HUES6 (cell line): ENCODE measurements around the gene ADARB1.
"Not testable (repeated sequence)": the region's sequence is repeated elsewhere in the genome, so short reads cannot be mapped to it uniquely, and the experiment has no call there.

Source experiments
- H3K27ac ChIP-seq: 2 replicates; pipeline ENCODE4 v1.7.0; 2013; ENCODE audit warnings: low read depth, mild to moderate bottlenecking, low read length, inconsistent platforms
- H3K27me3 ChIP-seq: 2 replicates; pipeline ENCODE4 v1.6.1; 2013; ENCODE audit warnings: low read length; ENCODE audit not compliant: control insufficient read depth, insufficient read depth
- H3K36me3 ChIP-seq: 2 replicates; pipeline ENCODE4 v1.6.1; 2013; ENCODE audit warnings: low read length; ENCODE audit not compliant: control insufficient read depth, insufficient read depth
- H3K4me1 ChIP-seq: 2 replicates; pipeline ENCODE4 v1.6.1; 2013; ENCODE audit warnings: low read length; ENCODE audit not compliant: control insufficient read depth, insufficient read depth
- H3K4me3 ChIP-seq: 2 replicates; pipeline ENCODE4 v1.5.1; 2013; ENCODE audit warnings: low read depth, low read length
- H3K9ac ChIP-seq: one replicate; pipeline ENCODE4 v1.6.1; 2013; ENCODE audit warnings: mild to moderate bottlenecking, low read length
- H3K9me3 ChIP-seq: 2 replicates; pipeline ENCODE4 v1.6.1; 2013; ENCODE audit warnings: low read depth, low read length; ENCODE audit not compliant: control insufficient read depth, insufficient read depth

Gene ADARB1

GRCh38 chr21:45074048-45074817, at the start of gene ADARB1:
Gene ADARB1 (plus strand): TSS chr21:45074580. CDS start chr21:45171657, 97,077 bp downstream.
- H3K9ac ChIP-seq: peak within 1 kb of the TSS; percentile 82
- H3K27ac ChIP-seq: no peak within 1 kb of the TSS
- no peaks in the 10 kb centered on the region for H3K9me3 ChIP-seq
- peaks cover 17% of the 10 kb centered on the region for H3K27me3 ChIP-seq
- H3K4me3 ChIP-seq: peak within 1 kb of the TSS; percentile 90
- H3K36me3 ChIP-seq: no peaks in the 10 kb centered on the region
- peaks cover 14% of the 10 kb centered on the region for H3K4me1 ChIP-seq

GRCh38 chr21:45026066-45026745, 48.2 kb upstream of the ADARB1 start:
- no peak overlapping the region for H3K4me3 ChIP-seq
- H3K4me1 ChIP-seq: peaks cover 23% of the 10 kb centered on the region
- H3K36me3 ChIP-seq: no peaks in the 10 kb centered on the region
- H3K27me3 ChIP-seq: no peaks in the 10 kb centered on the region
- H3K27ac ChIP-seq: no peak overlapping the region
- no peaks in the 10 kb centered on the region for H3K9me3 ChIP-seq
- H3K9ac ChIP-seq: no peak overlapping the region

- no peaks in the 10 kb centered on the region for H3K9me3 ChIP-seq
- H3K27me3 ChIP-seq: no peaks in the 10 kb centered on the region
- no peak overlapping the region for H3K27ac ChIP-seq
- peaks cover 29% of the 10 kb centered on the region for H3K4me1 ChIP-seq
- no peaks in the 10 kb centered on the region for H3K36me3 ChIP-seq
- H3K9ac ChIP-seq: no peak overlapping the region
- H3K4me3 ChIP-seq: no peak overlapping the region
These were observed 47.6 kb upstream of the ADARB1 start for GRCh38 chr21:45026826-45027225.

- Histone ChIP-seq H3K27me3 (no peaks in the 10 kb centered on the region), H3K4me1 (peaks cover 33% of the 10 kb centered on the region), H3K9ac (no peak overlapping the region)
These were observed 46.9 kb upstream of the ADARB1 start for GRCh38 chr21:45027241-45028196.

GRCh38 chr21:45028645-45029044, 45.7 kb upstream of the ADARB1 start:
- not testable (repeated sequence) for H3K9me3 ChIP-seq, H3K36me3 ChIP-seq, H3K4me3 ChIP-seq, H3K27ac ChIP-seq, H3K27me3 ChIP-seq, H3K9ac ChIP-seq
- H3K4me1 ChIP-seq: peaks cover 33% of the 10 kb centered on the region

More at GRCh38 chr21:45027241-45028196, 46.9 kb upstream of the ADARB1 start:
- H3K27ac ChIP-seq: no peak overlapping the region
- no peaks in the 10 kb centered on the region for H3K9me3 ChIP-seq
- H3K4me3 ChIP-seq: no peak overlapping the region
- H3K36me3 ChIP-seq: no peaks in the 10 kb centered on the region

- Histone ChIP-seq H3K4me1 (peaks cover 33% of the 10 kb centered on the region), H3K9ac (no peak overlapping the region), H3K9me3 (no peaks in the 10 kb centered on the region), H3K36me3 (no peaks in the 10 kb centered on the region), H3K27ac (no peak overlapping the region), H3K4me3 (peak overlapping the region; percentile 28; the same call in 1 of the 2 replicates), H3K27me3 (no peaks in the 10 kb centered on the region)
These were observed 45.0 kb upstream of the ADARB1 start for GRCh38 chr21:45029298-45029947.

- peaks cover 33% of the 10 kb centered on the region for H3K4me1 ChIP-seq
- peak overlapping the region; percentile 28; the same call in 1 of the 2 replicates for H3K4me3 ChIP-seq
- no peaks in the 10 kb centered on the region for H3K27me3 ChIP-seq
- H3K36me3 ChIP-seq: no peaks in the 10 kb centered on the region
- H3K9me3 ChIP-seq: no peaks in the 10 kb centered on the region
- H3K9ac ChIP-seq: no peak overlapping the region
- no peak overlapping the region for H3K27ac ChIP-seq
These were observed 44.3 kb upstream of the ADARB1 start for GRCh38 chr21:45029948-45030681.

- H3K27ac ChIP-seq: no peak overlapping the region
- H3K9ac ChIP-seq: no peak overlapping the region
- H3K27me3 ChIP-seq: no peaks in the 10 kb centered on the region
These were observed 43.5 kb upstream of the ADARB1 start for GRCh38 chr21:45030682-45031570.

GRCh38 chr21:45031571-45032191, 42.7 kb upstream of the ADARB1 start:
- H3K9ac ChIP-seq: no peak overlapping the region
- H3K36me3 ChIP-seq: no peaks in the 10 kb centered on the region
- H3K27ac ChIP-seq: no peak overlapping the region
- H3K4me3 ChIP-seq: no peak overlapping the region
- H3K9me3 ChIP-seq: peaks cover 6% of the 10 kb centered on the region; the same call in 1 of the 2 replicates
- H3K27me3 ChIP-seq: no peaks in the 10 kb centered on the region
- H3K4me1 ChIP-seq: peaks cover 33% of the 10 kb centered on the region

More at GRCh38 chr21:45030682-45031570, 43.5 kb upstream of the ADARB1 start:
- peaks cover 33% of the 10 kb centered on the region for H3K4me1 ChIP-seq
- peaks cover 1% of the 10 kb centered on the region; the same call in 1 of the 2 replicates for H3K9me3 ChIP-seq
- peak overlapping the region; percentile 28; the same call in 1 of the 2 replicates for H3K4me3 ChIP-seq
- no peaks in the 10 kb centered on the region for H3K36me3 ChIP-seq
